Naive B cell (primary cell): ENCODE data around the gene PLA2R1. TPM values are rescaled to one million over a fixed set of nuclear protein-coding genes. Genes with fewer than 3 reads are reported as not detected.

ENCODE experiments used
- ATAC-seq, 2 donors: fragments of 150-1000 bp; cut with Tn5 transposase; 2 replicates each; pipeline ENCODE4 v1.10.0; 2021; ENCODE audit warnings: low read depth in 2 of 2, mild to moderate bottlenecking in 2 of 2, moderate library complexity in 2 of 2
- DNase-seq: peaks from one replicate; pipeline ENCODE4 v3.0.0; 2022
- H3K27ac Mint-ChIP-seq, 6 donors: one replicate each; pipeline ENCODE4 v1.8.0; 2020 to 2022; ENCODE audit warnings: mild to moderate bottlenecking in 6 of 6, mixed read lengths in 6 of 6, moderate library complexity in 5 of 6, inconsistent platforms in 2 of 6
- H3K27me3 Mint-ChIP-seq, 3 donors: one replicate each; pipeline ENCODE4 v1.8.0; 2021 to 2022; ENCODE audit warnings: mixed read lengths in 3 of 3, mild to moderate bottlenecking in 1 of 3
- H3K36me3 Mint-ChIP-seq, 2 donors: one replicate each; pipeline ENCODE4 v1.8.0; 2020 to 2022; ENCODE audit warnings: mixed read lengths in 2 of 2, inconsistent platforms in 1 of 2, mild to moderate bottlenecking in 1 of 2
- H3K4me1 Mint-ChIP-seq, 3 donors: one replicate each; pipeline ENCODE4 v1.8.0; 2020 to 2022; ENCODE audit warnings: mixed read lengths in 3 of 3, inconsistent platforms in 1 of 3, mild to moderate bottlenecking in 1 of 3, moderate library complexity in 1 of 3
- H3K4me3 Mint-ChIP-seq, 8 donors: one replicate each; pipeline ENCODE4 v1.8.0; 2020 to 2022; ENCODE audit warnings: mild to moderate bottlenecking in 8 of 8, mixed read lengths in 8 of 8, moderate library complexity in 8 of 8, inconsistent platforms in 2 of 8
- H3K9me3 Mint-ChIP-seq, 7 donors: one replicate each; pipeline ENCODE4 v1.8.0; 2020 to 2022; ENCODE audit warnings: mixed read lengths in 7 of 7, mild to moderate bottlenecking in 5 of 7, inconsistent platforms in 2 of 7, moderate library complexity in 1 of 7
- polyA plus RNA-seq, 6 donors: library from polyadenylated mRNA; unstranded; fragments of 300-500 nt; fragmentation: Illumina TruSeq; gene quantifications; one replicate each; pipeline ENCODE4 v1.2.3, GENCODE V29; 2021; ENCODE audit warnings: low read depth in 6 of 6

The PLA2R1 gene
- polyA plus RNA-seq, 6 donors from 2014 or later, result 0.01 TPM; not detected in 5

GRCh38 chr2:159910951-159911350 is 151.5 kb downstream of the PLA2R1 start:
- ATAC-seq, result no peak
- Mint-ChIP-seq H3K36me3 (no peaks in the 10 kb centered on the region), H3K27me3 (peaks cover 0 to 4% (median 0%) of the 10 kb centered on the region in 3 donors)

GRCh38 chr2:159908623-159909022 is 153.8 kb downstream of the PLA2R1 start:
- no peak for ATAC-seq
- Mint-ChIP-seq H3K27me3 (peaks cover 0 to 4% (median 0%) of the 10 kb centered on the region in 3 donors), H3K4me1 (peaks cover 11 to 21% (median 13%) of the 10 kb centered on the region in 3 donors), H3K27ac (no peak overlapping the region), H3K36me3 (no peaks in the 10 kb centered on the region), H3K4me3 (no peak overlapping the region), H3K9me3 (no peaks in the 10 kb centered on the region)
- DNase-seq, result no peak

More at GRCh38 chr2:159910951-159911350, 151.5 kb downstream of the PLA2R1 start:
- Mint-ChIP-seq H3K27ac (peak overlapping the region in 1 of 6 donors; percentile 72), H3K9me3 (no peaks in the 10 kb centered on the region), H3K4me3 (no peak overlapping the region), H3K4me1 (peaks cover 0 to 5% (median 0%) of the 10 kb centered on the region in 3 donors)
- no peak for DNase-seq

- DNase-seq, result no peak
- Mint-ChIP-seq H3K27me3 (peaks cover 0 to 4% (median 0%) of the 10 kb centered on the region in 3 donors), H3K4me1 (peaks cover 14 to 25% (median 20%) of the 10 kb centered on the region in 3 donors), H3K4me3 (peak overlapping the region in 1 of 8 donors; percentile 63), H3K9me3 (no peaks in the 10 kb centered on the region), H3K36me3 (no peaks in the 10 kb centered on the region), H3K27ac (no peak overlapping the region)
- ATAC-seq, result no peak
Observed at GRCh38 chr2:159907909-159908308, 154.5 kb downstream of the PLA2R1 start.

GRCh38 chr2:159905926-159906714 is 156.3 kb downstream of the PLA2R1 start:
- peaks cover 23 to 43% (median 33%) of the 10 kb centered on the region in 3 donors for H3K4me1 Mint-ChIP-seq
- peak overlapping the region in 5 of 6 donors; percentile 53 to 97 (median 81) for H3K27ac Mint-ChIP-seq
- H3K9me3 Mint-ChIP-seq, result no peaks in the 10 kb centered on the region
- peaks cover 0 to 2% (median 0%) of the 10 kb centered on the region in 3 donors for H3K27me3 Mint-ChIP-seq
- DNase-seq (no peak), ATAC-seq (no peak)
- peak overlapping the region in 5 of 8 donors; percentile 19 to 100 (median 94) for H3K4me3 Mint-ChIP-seq
- no peaks in the 10 kb centered on the region for H3K36me3 Mint-ChIP-seq

GRCh38 chr2:159904959-159905305 is 157.5 kb downstream of the PLA2R1 start:
- peaks cover 23 to 44% (median 43%) of the 10 kb centered on the region in 3 donors for H3K4me1 Mint-ChIP-seq
- peak; percentile 52 to 54 for ATAC-seq
- peak overlapping the region; percentile 94 to 99 (median 96) for H3K27ac Mint-ChIP-seq
- peak overlapping the region; percentile 94 to 100 (median 100) for H3K4me3 Mint-ChIP-seq
- H3K9me3 Mint-ChIP-seq, result no peaks in the 10 kb centered on the region
- H3K27me3 Mint-ChIP-seq, result no peaks in the 10 kb centered on the region
- DNase-seq, result peak; percentile 78
- no peaks in the 10 kb centered on the region for H3K36me3 Mint-ChIP-seq

- H3K36me3 Mint-ChIP-seq, result no peaks in the 10 kb centered on the region
- peak; percentile 87 for DNase-seq
- ATAC-seq, result peak; percentile 77 to 78
- no peaks in the 10 kb centered on the region for H3K27me3 Mint-ChIP-seq
- peak within 1 kb of the TSS; percentile 96 to 100 (median 99) for H3K27ac Mint-ChIP-seq
- H3K4me1 Mint-ChIP-seq, result peaks cover 23 to 48% (median 44%) of the 10 kb centered on the region in 3 donors
- H3K9me3 Mint-ChIP-seq, result no peaks in the 10 kb centered on the region
- H3K4me3 Mint-ChIP-seq, result peak within 1 kb of the TSS; percentile 94 to 100 (median 100)
Observed at GRCh38 chr2:159904127-159904958, 158.1 kb downstream of the PLA2R1 start, which contains the start of gene LY75. TSS of gene LY75 (minus strand) at chr2:159904756.

GRCh38 chr2:159903443-159904126 is 158.8 kb downstream of the PLA2R1 start:
- Mint-ChIP-seq H3K4me3 (peak overlapping the region; percentile 94 to 100 (median 100)), H3K9me3 (no peaks in the 10 kb centered on the region), H3K27ac (peak overlapping the region; percentile 96 to 100 (median 99)), H3K4me1 (peaks cover 23 to 55% (median 44%) of the 10 kb centered on the region in 3 donors), H3K27me3 (no peaks in the 10 kb centered on the region), H3K36me3 (no peaks in the 10 kb centered on the region)
- peak; percentile 60 to 64 for ATAC-seq
- peak; percentile 73 for DNase-seq

- Mint-ChIP-seq H3K9me3 (no peaks in the 10 kb centered on the region), H3K27ac (peak overlapping the region in 4 of 6 donors; percentile 92 to 100 (median 98)), H3K36me3 (peaks cover 0 to 5% of the 10 kb centered on the region in 2 donors), H3K4me1 (peaks cover 28 to 64% (median 50%) of the 10 kb centered on the region in 3 donors), H3K4me3 (peak overlapping the region; percentile 53 to 100 (median 98)), H3K27me3 (no peaks in the 10 kb centered on the region)
- no peak for ATAC-seq
- DNase-seq, result no peak
Observed at GRCh38 chr2:159902722-159903121, 159.7 kb downstream of the PLA2R1 start.

GRCh38 chr2:159900343-159900742 is 162.1 kb downstream of the PLA2R1 start:
- Mint-ChIP-seq H3K36me3 (peaks cover 0 to 5% of the 10 kb centered on the region in 2 donors), H3K9me3 (no peaks in the 10 kb centered on the region), H3K4me1 (peaks cover 37 to 65% (median 57%) of the 10 kb centered on the region in 3 donors), H3K4me3 (no peak overlapping the region), H3K27me3 (no peaks in the 10 kb centered on the region), H3K27ac (no peak overlapping the region)
- ATAC-seq (no peak), DNase-seq (no peak)

- Mint-ChIP-seq H3K27ac (peak overlapping the region in 3 of 6 donors; percentile 33 to 74 (median 71)), H3K27me3 (no peaks in the 10 kb centered on the region), H3K4me1 (peaks cover 40 to 72% (median 64%) of the 10 kb centered on the region in 3 donors), H3K36me3 (peaks cover 6 to 10% of the 10 kb centered on the region in 2 donors), H3K4me3 (no peak overlapping the region), H3K9me3 (no peaks in the 10 kb centered on the region)
- DNase-seq, result no peak
- ATAC-seq, result no peak
Observed at GRCh38 chr2:159898441-159898840, 164.0 kb downstream of the PLA2R1 start.

- Mint-ChIP-seq H3K9me3 (no peaks in the 10 kb centered on the region), H3K4me1 (peaks cover 39 to 71% (median 65%) of the 10 kb centered on the region in 3 donors), H3K4me3 (no peak overlapping the region), H3K36me3 (peaks cover 10 to 13% of the 10 kb centered on the region in 2 donors), H3K27me3 (no peaks in the 10 kb centered on the region), H3K27ac (peak overlapping the region in 2 of 6 donors; percentile 34 to 71)
- ATAC-seq (no peak), DNase-seq (no peak)
Observed at GRCh38 chr2:159897720-159898119, 164.7 kb downstream of the PLA2R1 start.

GRCh38 chr2:159897081-159897480 is 165.3 kb downstream of the PLA2R1 start:
- no peak overlapping the region for H3K4me3 Mint-ChIP-seq

More at GRCh38 chr2:159897081-159897480, 165.3 kb downstream of the PLA2R1 start:
- no peak for DNase-seq
- ATAC-seq, result no peak
- Mint-ChIP-seq H3K9me3 (no peaks in the 10 kb centered on the region), H3K36me3 (peaks cover 10 to 13% of the 10 kb centered on the region in 2 donors), H3K27me3 (no peaks in the 10 kb centered on the region), H3K4me1 (peaks cover 41 to 66% (median 59%) of the 10 kb centered on the region in 3 donors), H3K27ac (peak overlapping the region in 1 of 6 donors; percentile 47)
